HCT116 (cell line): ENCODE measurements around the gene TMEM235.

ENCODE experiments used
- CEBPB ChIP-seq: IDR thresholded peaks from 2 replicates; pipeline ENCODE4 v1.6.1; 2012; ENCODE audit warnings: low read depth
- ELF1 ChIP-seq: IDR thresholded peaks from 2 replicates; pipeline ENCODE4 v1.6.1; 2012; ENCODE audit warnings: low read depth, borderline replicate concordance
- EZH2 ChIP-seq: fragments of 200-600 bp; sonication (generic); IDR thresholded peaks from 2 replicates; pipeline ENCODE4 v1.6.1; 2017; ENCODE audit warnings: antibody characterized with exemption, mixed run types
- JUND ChIP-seq: IDR thresholded peaks from 2 replicates; pipeline ENCODE4 v1.6.1; 2012
- POLR2A ChIP-seq: IDR thresholded peaks from 2 replicates; pipeline ENCODE4 v1.7.0; 2011; ENCODE audit warnings: borderline replicate concordance; ENCODE audit not compliant: insufficient read depth, insufficient read length; ENCODE audit errors: extremely low read depth
- POLR2AphosphoS5 ChIP-seq: IDR thresholded peaks from 2 replicates; pipeline ENCODE4 v1.6.1; 2011; ENCODE audit warnings: mild to moderate bottlenecking, low read depth, low read length, moderate library complexity
- RAD21 ChIP-seq: IDR thresholded peaks from 2 replicates; pipeline ENCODE4 v1.6.1; 2012; ENCODE audit warnings: low read depth, mild to moderate bottlenecking
- SIN3A ChIP-seq: IDR thresholded peaks from 2 replicates; pipeline ENCODE4 v1.6.1; 2012; ENCODE audit warnings: low read depth
- SP1 ChIP-seq: IDR thresholded peaks from 2 replicates; pipeline ENCODE4 v1.6.1; 2012; ENCODE audit warnings: low read depth
- YY1 ChIP-seq: IDR thresholded peaks from 2 replicates; pipeline ENCODE4 v1.6.1; 2011; ENCODE audit warnings: low read length, low read depth, moderate library complexity, mild to moderate bottlenecking; ENCODE audit not compliant: insufficient replicate concordance; ENCODE audit errors: extremely low read depth
- TF ChIP-seq, protein P1 (sequence below), 3 experiments: fragments of 200-600 bp in 1 of 3; sonication (generic) in 1 of 3; IDR thresholded peaks in 2 of 3; conservative IDR thresholded peaks in 1 of 3; 2 replicates each; pipeline ENCODE4 v1.5.1; 2012 to 2017; ENCODE audit warnings: low read depth in 2 of 3, low read length in 2 of 3, antibody characterized with exemption in 1 of 3, borderline replicate concordance in 1 of 3, control low read depth in 1 of 3, mild to moderate bottlenecking in 1 of 3, mixed read lengths in 1 of 3, mixed run types in 1 of 3, moderate library complexity in 1 of 3; ENCODE audit not compliant: insufficient read depth in 1 of 3
- TF ChIP-seq, protein P2 (sequence below): IDR thresholded peaks from 2 replicates; pipeline ENCODE4 v1.6.1; 2012
- TF ChIP-seq, protein P3 (sequence below): IDR thresholded peaks from 2 replicates; pipeline ENCODE4 v1.6.1; 2012
- TF ChIP-seq, protein P4 (sequence below): IDR thresholded peaks from 2 replicates; pipeline ENCODE4 v1.6.1; 2012; ENCODE audit warnings: low read depth

DNA sequence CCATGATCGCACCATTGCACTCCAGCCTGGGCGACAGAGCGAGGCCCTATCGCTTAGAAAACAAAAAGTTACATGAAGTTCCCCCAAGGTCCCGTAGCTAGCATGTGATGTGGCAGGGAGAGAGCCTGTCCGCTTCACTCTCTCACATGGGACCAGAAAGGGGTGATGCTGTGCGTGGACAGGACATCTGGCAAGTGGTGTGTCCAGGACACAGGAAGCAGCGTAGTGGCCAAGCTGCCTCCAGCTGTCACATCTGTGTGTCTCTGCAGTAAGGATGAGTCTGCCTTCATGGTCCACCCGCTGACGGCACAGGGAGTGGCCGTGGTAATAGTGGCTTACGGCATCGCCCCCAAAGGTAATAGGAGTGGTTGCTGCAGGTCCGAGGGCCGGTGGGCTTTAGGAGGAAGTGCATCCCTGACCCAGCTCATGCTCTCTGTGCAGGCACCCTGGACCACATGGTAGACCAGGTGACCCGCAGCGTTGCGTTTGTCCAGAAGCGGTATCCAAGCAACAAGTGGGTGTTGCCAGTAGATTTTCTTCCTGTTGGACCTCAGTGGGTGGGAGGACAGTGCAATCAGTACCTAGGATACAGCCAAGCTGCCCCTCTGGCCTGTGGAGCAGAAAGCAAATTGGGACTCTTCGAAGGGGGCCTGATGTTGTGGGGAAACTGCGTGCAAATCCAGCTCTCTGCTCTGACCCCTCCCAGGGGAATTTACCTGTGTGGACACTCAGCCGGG, 26.9 kb upstream of the TMEM235 start:
- TF ChIP-seq ELF1 (no peak), POLR2AphosphoS5 (0 out of 2 replicates have a peak, but pooled peaks have one; percentile 8), POLR2A (no peak), RAD21 (no peak), SIN3A (no peak), SP1 (no peak), EZH2 (no peak), YY1 (no peak), JUND (no peak), CEBPB (no peak)
- TF ChIP-seq, protein P1, sequence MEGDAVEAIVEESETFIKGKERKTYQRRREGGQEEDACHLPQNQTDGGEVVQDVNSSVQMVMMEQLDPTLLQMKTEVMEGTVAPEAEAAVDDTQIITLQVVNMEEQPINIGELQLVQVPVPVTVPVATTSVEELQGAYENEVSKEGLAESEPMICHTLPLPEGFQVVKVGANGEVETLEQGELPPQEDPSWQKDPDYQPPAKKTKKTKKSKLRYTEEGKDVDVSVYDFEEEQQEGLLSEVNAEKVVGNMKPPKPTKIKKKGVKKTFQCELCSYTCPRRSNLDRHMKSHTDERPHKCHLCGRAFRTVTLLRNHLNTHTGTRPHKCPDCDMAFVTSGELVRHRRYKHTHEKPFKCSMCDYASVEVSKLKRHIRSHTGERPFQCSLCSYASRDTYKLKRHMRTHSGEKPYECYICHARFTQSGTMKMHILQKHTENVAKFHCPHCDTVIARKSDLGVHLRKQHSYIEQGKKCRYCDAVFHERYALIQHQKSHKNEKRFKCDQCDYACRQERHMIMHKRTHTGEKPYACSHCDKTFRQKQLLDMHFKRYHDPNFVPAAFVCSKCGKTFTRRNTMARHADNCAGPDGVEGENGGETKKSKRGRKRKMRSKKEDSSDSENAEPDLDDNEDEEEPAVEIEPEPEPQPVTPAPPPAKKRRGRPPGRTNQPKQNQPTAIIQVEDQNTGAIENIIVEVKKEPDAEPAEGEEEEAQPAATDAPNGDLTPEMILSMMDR (IDR thresholded peaks at IDR 0.05 in 2 of 3, conservative IDR thresholded peaks at IDR 0.05 in 1 of 3; ENCODE audit: borderline replicate concordance in 1 of 3, insufficient read depth in 1 of 3, low read depth in 2 of 3, low read length in 2 of 3): no peak
- TF ChIP-seq, protein P2, sequence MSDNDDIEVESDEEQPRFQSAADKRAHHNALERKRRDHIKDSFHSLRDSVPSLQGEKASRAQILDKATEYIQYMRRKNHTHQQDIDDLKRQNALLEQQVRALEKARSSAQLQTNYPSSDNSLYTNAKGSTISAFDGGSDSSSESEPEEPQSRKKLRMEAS: no peak
- TF ChIP-seq, protein P3, sequence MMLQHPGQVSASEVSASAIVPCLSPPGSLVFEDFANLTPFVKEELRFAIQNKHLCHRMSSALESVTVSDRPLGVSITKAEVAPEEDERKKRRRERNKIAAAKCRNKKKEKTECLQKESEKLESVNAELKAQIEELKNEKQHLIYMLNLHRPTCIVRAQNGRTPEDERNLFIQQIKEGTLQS: no peak
- TF ChIP-seq, protein P4, sequence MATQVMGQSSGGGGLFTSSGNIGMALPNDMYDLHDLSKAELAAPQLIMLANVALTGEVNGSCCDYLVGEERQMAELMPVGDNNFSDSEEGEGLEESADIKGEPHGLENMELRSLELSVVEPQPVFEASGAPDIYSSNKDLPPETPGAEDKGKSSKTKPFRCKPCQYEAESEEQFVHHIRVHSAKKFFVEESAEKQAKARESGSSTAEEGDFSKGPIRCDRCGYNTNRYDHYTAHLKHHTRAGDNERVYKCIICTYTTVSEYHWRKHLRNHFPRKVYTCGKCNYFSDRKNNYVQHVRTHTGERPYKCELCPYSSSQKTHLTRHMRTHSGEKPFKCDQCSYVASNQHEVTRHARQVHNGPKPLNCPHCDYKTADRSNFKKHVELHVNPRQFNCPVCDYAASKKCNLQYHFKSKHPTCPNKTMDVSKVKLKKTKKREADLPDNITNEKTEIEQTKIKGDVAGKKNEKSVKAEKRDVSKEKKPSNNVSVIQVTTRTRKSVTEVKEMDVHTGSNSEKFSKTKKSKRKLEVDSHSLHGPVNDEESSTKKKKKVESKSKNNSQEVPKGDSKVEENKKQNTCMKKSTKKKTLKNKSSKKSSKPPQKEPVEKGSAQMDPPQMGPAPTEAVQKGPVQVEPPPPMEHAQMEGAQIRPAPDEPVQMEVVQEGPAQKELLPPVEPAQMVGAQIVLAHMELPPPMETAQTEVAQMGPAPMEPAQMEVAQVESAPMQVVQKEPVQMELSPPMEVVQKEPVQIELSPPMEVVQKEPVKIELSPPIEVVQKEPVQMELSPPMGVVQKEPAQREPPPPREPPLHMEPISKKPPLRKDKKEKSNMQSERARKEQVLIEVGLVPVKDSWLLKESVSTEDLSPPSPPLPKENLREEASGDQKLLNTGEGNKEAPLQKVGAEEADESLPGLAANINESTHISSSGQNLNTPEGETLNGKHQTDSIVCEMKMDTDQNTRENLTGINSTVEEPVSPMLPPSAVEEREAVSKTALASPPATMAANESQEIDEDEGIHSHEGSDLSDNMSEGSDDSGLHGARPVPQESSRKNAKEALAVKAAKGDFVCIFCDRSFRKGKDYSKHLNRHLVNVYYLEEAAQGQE: no peak
